Stimulated activated CD8-positive, alpha-beta memory T cell treated with anti-CD3 and anti-CD28 coated beads, Interleukin-12 subunit alpha, Interleukin-12 subunit beta, amount 100 ng/mL, for 4 hours (primary cell): ENCODE data around the gene NDOR1.

Source experiments
- DNase-seq: peaks from one replicate; pipeline ENCODE4 v3.0.0-alpha.2; 2020; ENCODE audit warnings: low read depth

The NDOR1 gene

DNA sequence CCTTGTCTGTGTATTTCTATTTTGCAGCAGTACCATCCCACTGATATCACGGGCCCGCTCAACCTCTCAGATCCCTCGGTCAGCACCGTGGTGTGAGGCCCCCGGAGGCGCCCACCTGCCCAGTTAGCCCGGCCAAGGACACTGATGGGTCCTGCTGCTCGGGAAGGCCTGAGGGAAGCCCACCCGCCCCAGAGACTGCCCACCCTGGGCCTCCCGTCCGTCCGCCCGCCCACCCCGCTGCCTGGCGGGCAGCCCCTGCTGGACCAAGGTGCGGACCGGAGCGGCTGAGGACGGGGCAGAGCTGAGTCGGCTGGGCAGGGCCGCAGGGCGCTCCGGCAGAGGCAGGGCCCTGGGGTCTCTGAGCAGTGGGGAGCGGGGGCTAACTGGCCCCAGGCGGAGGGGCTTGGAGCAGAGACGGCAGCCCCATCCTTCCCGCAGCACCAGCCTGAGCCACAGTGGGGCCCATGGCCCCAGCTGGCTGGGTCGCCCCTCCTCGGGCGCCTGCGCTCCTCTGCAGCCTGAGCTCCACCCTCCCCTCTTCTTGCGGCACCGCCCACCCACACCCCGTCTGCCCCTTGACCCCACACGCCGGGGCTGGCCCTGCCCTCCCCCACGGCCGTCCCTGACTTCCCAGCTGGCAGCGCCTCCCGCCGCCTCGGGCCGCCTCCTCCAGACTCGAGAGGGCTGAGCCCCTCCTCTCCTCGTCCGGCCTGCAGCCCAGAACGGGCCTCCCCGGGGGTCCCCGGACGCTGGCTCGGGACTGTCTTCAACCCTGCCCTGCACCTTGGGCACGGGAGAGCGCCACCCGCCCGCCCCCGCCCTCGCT, 37.5 kb upstream of the NDOR1 start:
- DNase-seq = no peak

DNA sequence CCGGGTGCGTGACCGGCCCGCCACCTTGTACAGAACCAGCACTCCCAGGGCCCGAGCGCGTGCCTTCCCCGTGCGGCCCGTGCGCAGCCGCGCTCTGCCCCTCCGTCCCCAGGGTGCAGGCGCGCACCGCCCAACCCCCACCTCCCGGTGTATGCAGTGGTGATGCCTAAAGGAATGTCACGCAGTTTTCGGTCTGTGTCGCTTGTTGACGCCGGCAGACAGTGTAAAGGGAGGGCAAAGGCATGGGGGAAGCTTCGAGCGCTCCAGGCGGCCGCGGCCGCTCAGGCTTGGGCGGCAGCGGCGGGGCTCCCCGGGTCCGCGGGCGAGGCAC, 37.0 kb upstream of the NDOR1 start:
- no peak for DNase-seq

DNA sequence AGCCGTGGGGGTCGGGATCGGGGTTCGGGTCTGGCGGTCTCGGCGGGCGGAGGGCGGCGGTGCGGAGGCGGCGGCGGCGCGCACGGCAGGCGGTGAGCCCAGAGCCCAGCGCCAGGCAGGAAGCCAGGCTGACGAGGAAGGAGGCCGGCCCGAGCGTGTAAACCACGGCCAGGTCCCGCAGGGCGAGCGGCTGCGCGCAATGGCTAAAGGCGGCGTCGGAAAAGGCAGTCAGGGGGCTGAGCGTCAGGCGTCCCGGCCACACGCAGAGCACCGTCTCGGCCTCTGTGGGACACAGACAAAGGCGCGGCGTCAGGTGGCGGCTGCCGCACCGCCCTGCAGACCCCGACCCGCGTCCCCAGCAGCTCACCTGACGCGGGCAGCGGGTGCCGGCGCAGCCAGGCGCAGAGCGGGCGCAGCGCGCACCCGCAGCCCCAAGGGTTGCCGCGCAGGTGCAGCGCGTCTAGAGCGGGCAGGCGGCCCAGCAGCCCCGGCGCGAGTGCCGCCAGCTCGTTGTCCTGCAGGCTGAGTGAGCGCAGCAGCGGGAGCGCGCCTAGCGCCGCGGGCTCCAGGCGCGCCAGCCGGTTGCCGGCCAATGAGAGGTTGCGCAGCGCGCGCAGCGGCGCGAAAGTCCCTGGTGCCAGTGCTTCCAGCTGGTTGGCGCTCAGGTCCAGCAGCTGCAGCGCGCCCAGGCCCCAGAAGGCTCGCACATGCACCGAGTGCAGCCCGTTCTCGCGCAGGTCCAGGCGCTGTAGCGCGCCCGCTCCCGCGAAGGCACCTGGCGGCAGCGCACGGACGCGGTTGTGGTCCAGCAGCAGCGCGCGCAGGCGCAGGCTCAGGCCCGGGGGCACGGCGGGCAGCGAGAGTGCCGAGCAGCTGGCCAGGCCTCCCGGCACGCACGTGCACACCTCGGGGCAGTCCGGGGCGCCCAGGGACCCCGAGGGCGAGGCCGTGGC, 36.3 kb upstream of the NDOR1 start:
- no peak for DNase-seq

DNA sequence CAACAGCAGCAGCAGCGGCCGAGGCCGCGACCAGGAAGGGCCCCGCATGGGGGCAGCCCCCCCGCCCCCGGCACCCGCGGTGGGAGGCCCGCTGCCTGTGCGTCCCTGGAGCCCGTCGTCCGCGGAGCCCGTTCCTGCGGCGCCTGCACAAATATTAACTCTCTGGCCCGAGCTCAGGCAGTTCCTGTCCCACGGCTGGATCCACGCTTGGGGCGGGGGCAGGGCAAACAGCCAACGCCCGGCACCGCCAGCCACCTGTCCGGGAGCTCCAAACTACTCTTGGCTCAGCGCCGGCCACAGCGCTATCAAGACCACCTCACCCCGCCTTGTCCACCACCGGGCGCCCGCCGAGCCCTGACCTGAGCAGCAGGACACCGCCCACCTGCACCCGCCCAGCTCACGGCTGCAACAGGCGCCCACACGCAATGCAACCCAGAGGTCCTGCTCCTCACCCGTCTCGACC, 35.6 kb upstream of the NDOR1 start, which contains the start of gene LRRC26:
Gene LRRC26, minus strand, starts transcription at position 156 of the 463 bp plus-strand sequence. Its CDS starts 108 bp downstream, at position 48.
- no peak for DNase-seq

DNA sequence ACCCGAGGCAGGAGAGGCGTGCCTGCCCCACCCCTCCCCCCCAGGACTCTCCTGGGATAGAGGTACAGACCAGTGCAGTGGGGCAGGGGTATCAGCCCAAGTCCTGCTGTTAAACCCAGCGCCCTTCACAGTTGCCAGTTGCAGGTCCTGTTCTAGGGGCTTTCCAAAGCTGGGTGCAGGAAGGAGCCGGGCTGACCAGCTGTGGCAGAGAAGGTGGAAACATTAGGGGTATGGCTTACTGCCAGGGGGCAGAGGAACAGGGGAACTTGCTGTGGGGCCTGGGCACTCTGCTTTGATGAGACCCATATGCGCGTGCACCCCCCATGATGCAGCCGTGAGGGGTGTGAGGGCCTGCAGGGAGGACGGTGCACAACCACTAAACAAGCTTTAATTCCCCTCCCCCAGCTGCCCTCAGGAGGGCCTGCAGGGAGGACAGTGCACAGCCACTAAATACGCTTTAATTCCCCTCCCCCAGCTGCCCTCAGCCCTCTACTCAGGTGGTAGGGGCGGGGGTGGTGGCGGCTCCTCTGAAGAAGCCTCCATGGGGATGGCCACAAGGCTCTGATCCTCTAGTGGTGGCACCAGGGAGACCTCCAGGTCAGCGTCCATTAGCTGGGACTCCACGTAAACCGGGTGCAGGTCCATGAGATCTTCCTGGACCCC, 34.9 kb upstream of the NDOR1 start:
- no peak for DNase-seq

DNA sequence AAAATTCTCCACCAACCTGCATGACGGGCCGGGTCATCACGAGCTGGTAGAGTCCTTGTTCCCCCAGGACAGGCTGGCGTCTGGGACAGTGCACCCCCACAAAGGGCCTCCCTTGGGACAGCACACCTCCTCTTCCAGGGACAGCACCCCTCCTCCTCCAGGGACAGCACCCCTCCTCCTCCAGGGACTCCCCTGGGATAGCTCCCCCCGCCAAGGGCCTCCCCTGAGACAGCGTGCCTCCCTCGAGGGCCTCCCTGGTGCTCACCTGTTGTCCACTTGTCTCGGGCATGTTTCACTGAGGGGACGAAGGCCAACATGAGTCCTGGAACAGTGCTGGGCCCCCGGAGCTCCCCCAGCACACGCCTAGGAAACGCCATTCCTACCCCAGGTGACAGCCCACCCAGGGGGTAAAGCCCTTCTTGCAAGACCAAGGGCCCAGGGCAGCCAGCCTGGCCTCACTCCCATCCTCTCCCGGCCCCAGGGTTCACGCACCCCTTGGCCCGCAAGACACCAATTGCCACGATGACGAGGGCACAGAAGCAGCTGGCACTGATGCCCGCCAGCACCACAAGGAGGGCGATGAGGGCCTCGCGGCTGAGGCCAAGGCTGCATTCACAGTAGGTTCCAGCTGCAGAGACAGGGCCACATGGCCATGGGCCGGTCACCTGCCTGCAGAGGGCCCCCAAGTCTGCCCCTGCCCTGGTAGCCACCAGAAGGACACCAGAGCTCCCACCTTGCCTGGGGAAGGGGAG, 34.2 kb upstream of the NDOR1 start:
- no peak for DNase-seq

DNA sequence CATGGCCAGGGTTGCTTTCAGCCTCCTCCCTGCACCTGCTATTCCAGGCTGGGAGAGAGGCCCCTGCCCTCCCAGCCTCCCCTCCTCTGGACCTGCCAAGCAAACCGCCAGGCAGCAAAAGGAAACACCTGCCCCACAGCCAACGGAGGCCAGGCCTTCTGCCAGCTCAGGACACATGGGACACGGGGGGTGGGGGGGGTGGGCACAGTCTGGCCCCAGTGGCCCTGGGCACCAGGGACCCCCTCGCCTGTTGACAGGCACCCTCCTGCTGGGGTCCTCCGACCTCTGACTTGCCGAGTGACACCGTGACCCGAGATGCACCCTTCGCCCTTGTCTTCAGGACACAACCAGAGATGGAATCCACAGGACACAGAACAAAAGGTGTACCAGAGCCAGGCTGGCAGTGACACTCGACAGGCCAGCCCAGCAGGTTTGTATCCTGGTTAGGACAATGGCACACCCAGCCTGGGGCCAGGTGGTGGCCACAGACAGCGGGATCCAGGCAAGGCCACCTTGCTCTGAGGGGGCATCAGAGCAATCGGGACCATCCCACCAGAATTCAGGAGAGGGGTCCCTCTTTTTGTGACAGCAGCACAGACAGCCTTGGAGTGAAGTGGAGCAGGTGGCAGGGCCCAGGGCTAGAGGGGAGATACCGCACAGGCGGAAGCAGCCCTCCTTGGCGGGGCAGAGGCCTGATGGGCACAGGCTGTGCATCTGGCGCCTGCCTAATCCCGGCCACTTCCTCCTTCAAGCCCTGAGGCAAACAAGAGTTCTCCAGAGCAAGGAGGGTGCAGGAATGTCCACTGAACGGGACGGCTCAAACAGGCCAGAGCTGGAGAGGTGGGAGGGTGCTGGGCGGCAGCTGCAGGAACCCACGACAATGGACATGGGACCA, 32.4 kb upstream of the NDOR1 start:
- DNase-seq = no peak

DNA sequence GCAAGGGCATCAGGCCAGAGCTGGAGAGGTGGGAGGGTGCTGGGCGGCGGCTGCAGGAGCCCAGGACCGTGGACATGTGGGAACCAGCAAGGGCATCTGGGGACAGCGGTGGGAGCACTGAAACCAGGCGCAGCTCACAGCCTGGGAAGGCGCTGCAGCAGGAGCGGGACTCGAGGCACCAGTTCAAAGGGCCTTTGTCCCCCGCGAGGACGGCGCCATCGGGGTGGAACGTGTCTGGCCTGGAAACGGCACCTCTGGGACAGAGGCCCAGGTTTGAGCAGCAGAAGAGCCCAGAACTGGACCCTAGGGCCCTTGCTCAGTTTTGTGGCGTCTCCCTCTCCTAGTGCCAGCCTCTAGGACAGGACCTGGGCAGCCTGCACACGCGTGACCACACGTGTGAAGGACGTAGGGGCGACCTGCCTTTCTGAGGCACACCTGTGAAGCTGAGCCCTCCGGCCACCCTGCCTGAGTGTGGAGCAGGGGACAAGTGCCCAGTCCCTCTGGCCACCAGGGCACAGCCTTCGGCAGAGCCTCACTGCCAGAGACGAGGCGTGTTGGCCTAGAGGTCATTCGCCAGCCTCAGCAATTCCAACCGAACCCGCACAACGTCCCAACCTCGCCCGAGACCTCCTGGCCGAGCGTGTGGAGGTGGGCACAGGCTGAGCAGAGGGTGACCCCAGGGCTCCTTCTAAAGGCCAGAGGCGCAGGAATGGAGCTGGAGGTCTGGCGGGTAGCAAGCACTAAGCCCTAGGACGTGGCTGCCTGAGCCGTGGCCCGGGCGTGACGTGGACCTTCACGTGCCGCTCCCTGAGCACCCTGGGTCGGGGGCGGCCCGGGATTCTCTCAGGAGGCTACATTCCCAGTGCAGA, 31.5 kb upstream of the NDOR1 start:
- DNase-seq = no peak

DNA sequence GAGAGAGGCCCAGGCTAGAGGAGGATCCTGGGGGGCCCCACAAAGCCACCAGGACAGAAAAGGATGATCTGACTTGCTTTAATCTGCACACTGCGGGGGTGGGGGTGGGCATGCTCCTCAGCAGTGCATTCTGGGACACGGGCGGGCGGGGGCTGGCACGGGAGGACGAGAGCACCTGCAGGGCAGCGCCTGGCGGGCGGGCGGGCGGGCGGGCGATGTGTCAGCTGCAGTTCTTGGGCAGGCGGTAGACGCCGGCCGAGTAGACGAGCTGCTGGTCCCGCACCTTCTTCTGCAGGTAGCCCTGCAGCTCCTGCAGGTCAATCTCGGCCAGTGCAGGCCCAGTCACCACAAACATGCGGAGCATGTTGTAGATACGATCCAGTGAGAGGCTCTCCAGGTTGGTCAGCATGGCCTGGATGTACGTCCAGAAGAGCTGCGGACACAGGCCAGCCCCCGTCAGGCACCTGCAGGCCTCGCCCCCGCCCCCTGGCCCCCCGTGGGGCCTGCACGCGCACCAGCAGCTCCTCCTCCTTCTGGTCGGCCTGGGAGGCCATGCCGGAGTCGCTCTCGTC, 30.7 kb upstream of the NDOR1 start:
- DNase-seq = no peak

DNA sequence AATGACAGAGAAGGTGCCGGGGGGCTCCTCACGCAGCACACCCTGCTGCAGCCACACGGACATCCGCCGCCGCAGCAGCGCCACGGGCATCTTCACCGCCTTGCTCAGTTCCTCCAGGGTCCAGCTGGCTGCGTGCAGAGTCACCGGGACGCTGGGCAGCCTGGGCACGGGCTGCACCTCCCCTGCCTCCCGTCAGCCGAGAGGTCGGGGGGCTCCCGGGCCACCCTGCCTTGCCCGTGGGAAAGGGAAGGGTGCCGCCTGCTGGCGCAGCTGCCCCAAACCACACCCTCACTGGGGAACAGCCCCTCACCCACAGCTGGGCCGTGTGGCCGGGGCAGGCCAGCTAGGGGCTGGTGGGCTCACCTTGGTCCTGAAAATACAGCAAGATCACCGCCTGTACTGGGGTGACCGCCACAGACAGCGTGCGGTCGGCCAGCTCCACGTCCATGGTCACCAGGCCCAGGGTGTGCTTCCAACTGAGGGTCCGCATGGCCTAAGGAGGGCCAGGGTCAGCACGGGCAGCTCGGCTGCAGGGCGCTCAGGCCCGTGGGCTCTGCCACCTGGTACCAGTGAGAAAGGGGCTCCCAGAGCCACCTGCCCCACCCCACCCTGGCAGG, 30.0 kb upstream of the NDOR1 start:
- DNase-seq = no peak

DNA sequence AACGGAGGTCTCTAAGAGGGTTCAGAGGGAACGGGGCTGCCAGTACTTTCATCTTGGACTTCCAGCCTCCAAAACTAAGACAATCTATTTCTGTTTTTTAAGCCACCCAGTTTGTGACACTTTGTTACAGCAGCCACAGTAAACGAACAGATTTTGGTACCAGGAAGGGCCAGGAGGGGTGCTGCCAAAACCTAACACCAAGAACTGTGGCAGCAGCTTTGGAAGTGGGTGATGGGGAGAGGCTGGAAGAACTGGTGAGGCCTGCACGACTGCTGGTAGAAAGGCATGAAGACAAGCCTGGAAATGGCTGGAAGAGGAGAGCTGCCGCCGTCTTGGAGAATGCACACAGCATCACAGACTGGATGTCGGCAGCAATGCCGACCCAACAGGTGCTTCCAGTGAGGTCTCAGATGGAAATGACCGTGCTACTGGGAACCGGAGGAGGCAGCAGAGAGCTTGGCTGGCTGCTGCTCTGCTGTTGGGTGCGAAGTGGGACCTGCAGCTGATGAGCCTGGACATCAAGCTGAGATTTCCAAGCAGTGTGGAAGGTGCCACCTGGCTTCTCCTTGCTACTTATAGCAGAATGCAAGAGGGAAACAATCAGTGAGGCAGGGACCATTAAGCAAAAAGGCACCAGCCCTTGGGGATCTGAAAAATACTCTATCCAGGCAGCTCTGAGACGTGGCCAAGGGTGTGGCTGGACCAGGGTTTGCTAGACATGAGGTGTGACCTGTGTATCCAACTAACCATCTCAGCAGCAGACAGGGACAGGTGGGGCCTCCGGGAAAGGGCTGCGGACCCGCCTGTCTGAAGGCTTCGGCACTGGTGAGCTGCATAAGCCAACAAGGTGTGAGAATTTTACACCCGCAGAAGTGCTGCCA, 29.0 kb upstream of the NDOR1 start:
- DNase-seq = no peak

DNA sequence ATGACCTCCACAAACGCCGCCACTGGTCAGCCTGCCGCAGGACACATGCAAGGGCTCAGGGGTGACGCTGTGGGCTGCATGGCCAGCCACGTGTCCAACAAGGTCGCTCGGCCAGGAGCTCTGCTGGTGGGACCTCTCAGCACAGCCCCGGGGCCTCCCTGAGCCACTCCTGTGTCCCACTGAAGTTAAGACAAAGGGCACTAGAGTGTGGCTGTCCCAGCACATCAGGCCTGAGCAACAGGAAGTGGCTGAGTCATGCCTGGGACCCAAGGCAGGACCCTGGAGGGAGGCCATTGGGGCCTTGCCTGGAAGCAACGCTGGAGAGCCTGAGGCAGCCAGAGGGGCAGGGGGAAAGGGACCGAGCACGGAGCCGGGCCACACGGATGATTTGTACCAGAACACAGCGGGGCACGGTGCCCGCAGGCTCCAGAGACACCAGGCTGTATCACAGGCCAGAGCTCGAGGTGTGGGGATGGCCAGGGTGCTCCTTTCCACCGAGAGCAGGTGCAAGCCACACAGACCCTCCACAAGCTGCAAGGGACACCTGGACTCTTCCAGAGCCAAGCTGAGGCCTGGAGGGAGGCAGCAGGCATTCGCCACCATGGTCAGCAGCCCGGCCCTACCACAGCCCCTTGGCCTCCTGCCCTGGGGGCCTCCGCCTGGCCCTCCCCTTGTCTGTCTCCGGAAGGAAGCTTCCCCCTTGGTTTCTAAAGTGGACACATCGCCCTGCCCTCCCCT, 27.1 kb upstream of the NDOR1 start:
- no peak for DNase-seq

DNA sequence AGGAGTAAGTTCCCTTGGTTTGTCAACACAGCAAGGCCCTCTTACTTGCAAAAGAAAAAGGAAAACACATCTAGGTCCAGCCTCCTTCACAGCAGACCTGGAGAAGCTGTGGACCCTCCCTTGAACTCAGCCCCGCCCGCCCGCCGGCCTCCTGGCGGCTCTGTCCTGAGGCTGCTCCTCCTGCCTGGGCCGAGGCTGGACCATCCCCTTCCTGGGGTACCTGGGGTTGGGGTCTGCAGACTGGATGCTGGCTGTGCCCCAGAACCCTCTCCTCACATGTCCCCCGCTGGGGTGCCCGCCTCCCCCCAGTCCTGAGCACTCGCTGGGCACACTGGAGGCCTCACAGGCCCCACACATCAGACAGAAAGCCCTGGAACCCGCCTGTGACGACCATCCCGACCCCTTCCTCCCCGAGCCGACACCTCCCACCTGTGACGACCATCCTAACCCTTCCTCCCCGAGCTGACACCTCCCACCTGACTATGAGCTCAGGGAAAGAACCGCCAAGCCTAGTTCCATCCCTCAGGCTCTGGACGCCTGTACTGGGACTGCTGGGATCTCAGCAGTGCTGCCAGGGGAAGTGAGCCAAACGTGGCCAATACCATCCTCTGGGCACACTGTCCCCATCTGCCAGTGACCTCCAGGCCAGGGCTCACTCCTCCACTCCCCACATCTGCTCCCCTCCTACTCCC, 26.4 kb upstream of the NDOR1 start:
- DNase-seq = no peak

DNA sequence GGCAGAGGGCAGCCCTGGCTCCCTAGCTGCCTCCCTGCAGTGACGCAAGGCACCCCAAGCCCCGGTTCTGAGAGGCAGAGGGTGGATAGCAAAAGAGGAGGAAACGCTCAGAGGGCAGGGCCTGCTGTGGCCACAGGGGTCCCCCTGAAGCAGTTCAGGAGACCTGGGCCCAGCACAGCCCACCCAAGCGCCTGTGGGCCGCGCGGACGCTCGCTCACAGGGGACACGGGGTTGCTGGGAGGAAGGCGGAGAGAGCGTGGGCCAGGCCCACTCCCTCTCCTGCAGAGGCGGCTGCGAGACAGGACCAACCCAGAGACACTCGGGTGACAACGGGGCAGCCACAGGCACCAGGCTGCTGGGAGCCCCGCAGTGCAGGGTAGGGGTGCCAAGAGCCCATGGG, 25.7 kb upstream of the NDOR1 start:
- no peak for DNase-seq

DNA sequence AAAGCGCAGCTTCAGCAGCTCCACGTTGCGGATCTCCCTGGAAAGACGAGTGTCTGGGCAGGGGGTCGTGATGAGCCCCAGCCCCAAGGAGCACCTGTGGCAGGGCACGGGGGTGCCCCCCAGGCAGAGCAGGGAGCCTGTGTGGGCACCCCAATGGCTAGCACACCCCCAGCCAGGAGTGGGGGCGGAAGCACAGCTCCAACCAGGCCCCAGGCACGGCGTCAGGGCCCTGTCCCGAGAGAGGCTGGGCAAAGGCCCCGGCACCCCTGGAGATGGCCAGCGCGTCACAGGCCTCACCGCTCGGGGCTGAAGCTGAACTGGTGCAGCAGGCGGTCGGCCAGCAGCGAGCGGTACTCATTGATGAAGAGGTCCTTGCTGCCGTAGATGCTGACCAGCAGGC, 25.0 kb upstream of the NDOR1 start:
- no peak for DNase-seq

DNA sequence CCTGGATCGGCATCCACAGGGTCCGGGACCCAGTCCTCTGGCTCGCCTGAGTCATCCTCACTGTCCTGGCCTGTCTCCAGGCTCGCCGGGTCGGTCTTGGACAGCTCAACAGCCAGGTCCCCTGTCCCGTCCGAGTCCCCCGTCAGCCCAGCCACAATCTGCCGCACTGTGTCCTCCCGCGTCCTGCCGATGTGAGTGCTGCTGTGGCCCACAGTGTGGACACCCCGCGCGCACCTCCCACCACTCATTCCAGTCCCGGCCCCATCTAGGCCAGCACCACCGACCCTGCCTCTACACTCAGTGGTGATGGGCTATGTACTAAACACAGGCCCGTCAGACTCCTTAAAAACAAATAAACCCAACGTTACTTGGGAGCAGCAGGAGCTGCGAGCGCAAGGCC, 23.8 kb upstream of the NDOR1 start:
- no peak for DNase-seq

DNA sequence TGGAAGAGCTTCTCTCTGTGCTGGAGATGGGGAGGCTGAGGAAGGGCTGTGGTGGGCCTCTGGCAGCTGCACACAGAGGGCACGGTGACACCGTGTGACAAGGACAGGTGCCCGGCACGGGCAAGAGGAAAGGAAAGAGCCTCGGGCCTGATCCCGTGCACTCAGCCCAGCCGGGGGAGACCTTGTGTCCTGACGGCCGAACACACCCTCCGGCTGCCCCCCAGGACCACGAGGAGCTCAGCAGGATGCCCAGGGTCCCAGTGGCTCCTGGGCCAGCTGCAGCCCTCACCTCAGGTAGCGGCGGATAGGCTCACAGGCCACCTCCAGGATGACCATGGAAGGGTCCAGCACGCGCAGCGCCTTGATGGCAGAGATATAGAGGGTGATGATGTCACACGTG, 22.7 kb upstream of the NDOR1 start:
- no peak for DNase-seq
